GM12878 (cell line): ENCODE results near the gene IL19. TPM values are rescaled to one million over a fixed set of nuclear protein-coding genes. Genes with fewer than 3 reads are reported as not detected.

ENCODE experiments used
- CHD4 ChIP-seq: fragments of 200-600 bp; sonication (generic); IDR thresholded peaks from 2 replicates; pipeline ENCODE4 v1.6.1; 2016; ENCODE audit warnings: mild to moderate bottlenecking
- CREM ChIP-seq: IDR thresholded peaks from 2 replicates; pipeline ENCODE4 v1.6.1; 2014; ENCODE audit warnings: antibody characterized with exemption, low read depth
- FOXM1 ChIP-seq: IDR thresholded peaks from 2 replicates; pipeline ENCODE4 v1.6.1; 2012; ENCODE audit warnings: low read depth, mild to moderate bottlenecking, inconsistent platforms, low read length, moderate library complexity
- HCFC1 ChIP-seq: fragments of 150-350 bp; IDR thresholded peaks from 2 replicates; pipeline ENCODE4 v1.6.1; 2014; ENCODE audit warnings: low read length
- JUNB ChIP-seq: IDR thresholded peaks from 2 replicates; pipeline ENCODE4 v1.6.1; 2016; ENCODE audit warnings: antibody characterized with exemption, mild to moderate bottlenecking
- LARP7 ChIP-seq: fragments of 450-650 bp; IDR thresholded peaks from 2 replicates; pipeline ENCODE4 v1.6.1; 2017; ENCODE audit warnings: mild to moderate bottlenecking
- MTA3 ChIP-seq: IDR thresholded peaks from 2 replicates; pipeline ENCODE4 v1.6.1; 2012; ENCODE audit warnings: low read length, inconsistent platforms, borderline replicate concordance
- MXI1 ChIP-seq: fragments of 150-350 bp; IDR thresholded peaks from 2 replicates; pipeline ENCODE4 v1.6.1; 2011; ENCODE audit warnings: low read depth, mild to moderate bottlenecking, inconsistent platforms, low read length, improper control_type of control experiment
- NFIC ChIP-seq: IDR thresholded peaks from 2 replicates; pipeline ENCODE4 v1.6.1; 2012; ENCODE audit warnings: low read depth, mild to moderate bottlenecking, inconsistent platforms, low read length, moderate library complexity
- NFYA ChIP-seq: IDR thresholded peaks from 2 replicates; pipeline ENCODE4 v1.6.1; 2011; ENCODE audit warnings: low read depth, mild to moderate bottlenecking, low read length, improper control_type of control experiment, borderline replicate concordance
- POLR2A ChIP-seq: IDR thresholded peaks from 2 replicates; pipeline ENCODE4 v1.6.1; 2011; ENCODE audit warnings: low read depth, mild to moderate bottlenecking, low read length
- RCOR1 ChIP-seq: conservative IDR thresholded peaks from 2 replicates; pipeline ENCODE4 v1.6.1; 2012; ENCODE audit warnings: low read depth, low read length, improper control_type of control experiment
- SRF ChIP-seq, 2 experiments: IDR thresholded peaks; 2 replicates each; pipeline ENCODE4 v1.6.1; 2011; ENCODE audit warnings: low read depth in 2 of 2, low read length in 2 of 2, mild to moderate bottlenecking in 1 of 2, moderate library complexity in 1 of 2
- TARDBP ChIP-seq: IDR thresholded peaks from 2 replicates; pipeline ENCODE4 v1.6.1; 2016; ENCODE audit warnings: borderline replicate concordance
- TBL1XR1 ChIP-seq: IDR thresholded peaks from 2 replicates; pipeline ENCODE4 v1.6.1; 2012; ENCODE audit warnings: low read depth, low read length, improper control_type of control experiment
- ZNF217 ChIP-seq: fragments of 450-650 bp; IDR thresholded peaks from 2 replicates; pipeline ENCODE4 v1.6.1; 2017; ENCODE audit warnings: antibody characterized with exemption, mild to moderate bottlenecking
- ZZZ3 ChIP-seq: IDR thresholded peaks from 2 replicates; pipeline ENCODE4 v1.6.1; 2011; ENCODE audit warnings: low read depth; ENCODE audit not compliant: control insufficient read depth, insufficient read length
- polyA plus RNA-seq, 11 experiments: library from polyadenylated mRNA; depleted of rRNA in 4 of 11; unstranded in 6 of 11; stranded (reverse) in 5 of 11; fragments of >200 nt; fragmentation: Nextera tagmentation in 4 of 11; fragmentation: Illumina TruSeq in 1 of 11; extraction: Ambion mirVana in 4 of 11; extraction: Trizol in 1 of 11; gene quantifications; 1 replicate in 1 of 11; 2 replicates in 10 of 11; pipeline versions ENCODE4 v1.2.1 to v1.2.3, GENCODE V29; 2011 to 2016; ENCODE audit warnings: inconsistent platforms in 2 of 11, missing spikeins in 2 of 11, low read depth in 1 of 11
- total RNA-seq, 4 experiments: library from RNA; depleted of rRNA in 3 of 4; stranded (reverse); fragments of >200 nt in 3 of 4; fragmentation: Illumina TruSeq in 1 of 4; extraction: Trizol in 1 of 4; gene quantifications; 2 replicates each; pipeline versions ENCODE4 v1.2.1 to v1.2.3, GENCODE V29; 2013 to 2021
- TF ChIP-seq, protein P1 (sequence below): fragments of 450-650 bp; IDR thresholded peaks from 2 replicates; pipeline ENCODE4 v1.6.1; 2017; ENCODE audit warnings: borderline replicate concordance
- TF ChIP-seq, protein P2 (sequence below): fragments of 450-650 bp; IDR thresholded peaks from 2 replicates; pipeline ENCODE4 v1.6.1; 2016; ENCODE audit warnings: mild to moderate bottlenecking
- TF ChIP-seq, protein P3 (sequence below): fragments of 450-650 bp; IDR thresholded peaks from 2 replicates; pipeline ENCODE4 v1.6.1; 2017; ENCODE audit warnings: mild to moderate bottlenecking, moderate library complexity
- TF ChIP-seq, protein P4 (sequence below): fragments of 450-650 bp; IDR thresholded peaks from 2 replicates; pipeline ENCODE4 v1.6.1; 2017; ENCODE audit warnings: mild to moderate bottlenecking
- TF ChIP-seq, protein P5 (sequence below): IDR thresholded peaks from 2 replicates; pipeline ENCODE4 v1.6.1; 2012; ENCODE audit warnings: low read depth, low read length, improper control_type of control experiment

The IL19 gene
- total and polyA plus RNA-seq, 10 of the 15 experiments (the other 5 are each of a cell fraction or from before 2014, with no cell fraction given): 0.10 to 0.73 (median 0.28) TPM; not detected in 6

DNA sequence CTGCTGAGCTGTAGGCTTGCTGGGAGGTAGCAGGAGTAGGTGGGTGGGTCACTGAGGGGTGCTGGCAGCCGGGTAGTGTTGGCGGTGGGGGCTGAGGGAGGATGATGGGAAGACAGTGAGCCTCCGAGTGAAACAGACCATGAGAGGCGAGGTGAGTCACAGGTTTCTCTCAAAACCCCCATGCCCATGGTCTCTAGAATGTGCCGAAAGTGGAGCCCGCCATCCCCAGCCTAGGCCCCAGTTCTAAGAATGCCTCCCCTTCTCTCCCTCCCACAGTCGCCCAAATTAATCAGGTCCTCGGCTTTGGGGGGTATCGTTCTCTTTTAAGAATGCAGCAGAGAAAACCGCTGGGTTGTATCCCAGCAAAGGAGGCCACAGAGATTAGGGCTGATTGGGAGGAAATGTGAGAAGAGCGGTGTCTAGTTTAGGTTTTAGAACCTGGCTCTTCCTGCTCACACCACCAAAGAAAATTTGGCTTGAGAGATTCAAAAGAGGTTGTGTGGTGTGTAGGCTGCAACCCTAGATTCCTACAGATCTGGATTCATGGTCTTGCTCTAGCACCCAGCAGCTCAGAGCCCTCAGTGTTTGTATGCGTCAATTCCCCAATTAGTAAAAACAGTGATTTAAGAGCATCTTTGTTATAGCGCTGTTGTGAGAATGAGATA lies 27.7 kb upstream of the IL19 start (continued):
- no peak for TF ChIP-seq MXI1
- TF ChIP-seq NFYA: no peak
- TF ChIP-seq CREM: 0 out of 2 replicates have a peak, but pooled peaks have one; percentile 17
- TF ChIP-seq, protein P1, sequence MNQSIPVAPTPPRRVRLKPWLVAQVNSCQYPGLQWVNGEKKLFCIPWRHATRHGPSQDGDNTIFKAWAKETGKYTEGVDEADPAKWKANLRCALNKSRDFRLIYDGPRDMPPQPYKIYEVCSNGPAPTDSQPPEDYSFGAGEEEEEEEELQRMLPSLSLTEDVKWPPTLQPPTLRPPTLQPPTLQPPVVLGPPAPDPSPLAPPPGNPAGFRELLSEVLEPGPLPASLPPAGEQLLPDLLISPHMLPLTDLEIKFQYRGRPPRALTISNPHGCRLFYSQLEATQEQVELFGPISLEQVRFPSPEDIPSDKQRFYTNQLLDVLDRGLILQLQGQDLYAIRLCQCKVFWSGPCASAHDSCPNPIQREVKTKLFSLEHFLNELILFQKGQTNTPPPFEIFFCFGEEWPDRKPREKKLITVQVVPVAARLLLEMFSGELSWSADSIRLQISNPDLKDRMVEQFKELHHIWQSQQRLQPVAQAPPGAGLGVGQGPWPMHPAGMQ: no peak
- TF ChIP-seq JUNB: peak; percentile 32; the same call in 1 of the 2 replicates
- no peak for TF ChIP-seq RCOR1
- no peak for TF ChIP-seq NFIC
- no peak for TF ChIP-seq CHD4
- no peak for TF ChIP-seq TARDBP
- peak; percentile 36; the same call in 1 of the 2 replicates for TF ChIP-seq FOXM1
- TF ChIP-seq, protein P2, sequence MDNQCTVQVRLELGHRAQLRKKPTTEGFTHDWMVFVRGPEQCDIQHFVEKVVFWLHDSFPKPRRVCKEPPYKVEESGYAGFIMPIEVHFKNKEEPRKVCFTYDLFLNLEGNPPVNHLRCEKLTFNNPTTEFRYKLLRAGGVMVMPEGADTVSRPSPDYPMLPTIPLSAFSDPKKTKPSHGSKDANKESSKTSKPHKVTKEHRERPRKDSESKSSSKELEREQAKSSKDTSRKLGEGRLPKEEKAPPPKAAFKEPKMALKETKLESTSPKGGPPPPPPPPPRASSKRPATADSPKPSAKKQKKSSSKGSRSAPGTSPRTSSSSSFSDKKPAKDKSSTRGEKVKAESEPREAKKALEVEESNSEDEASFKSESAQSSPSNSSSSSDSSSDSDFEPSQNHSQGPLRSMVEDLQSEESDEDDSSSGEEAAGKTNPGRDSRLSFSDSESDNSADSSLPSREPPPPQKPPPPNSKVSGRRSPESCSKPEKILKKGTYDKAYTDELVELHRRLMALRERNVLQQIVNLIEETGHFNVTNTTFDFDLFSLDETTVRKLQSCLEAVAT: no peak
- TF ChIP-seq, protein P3, sequence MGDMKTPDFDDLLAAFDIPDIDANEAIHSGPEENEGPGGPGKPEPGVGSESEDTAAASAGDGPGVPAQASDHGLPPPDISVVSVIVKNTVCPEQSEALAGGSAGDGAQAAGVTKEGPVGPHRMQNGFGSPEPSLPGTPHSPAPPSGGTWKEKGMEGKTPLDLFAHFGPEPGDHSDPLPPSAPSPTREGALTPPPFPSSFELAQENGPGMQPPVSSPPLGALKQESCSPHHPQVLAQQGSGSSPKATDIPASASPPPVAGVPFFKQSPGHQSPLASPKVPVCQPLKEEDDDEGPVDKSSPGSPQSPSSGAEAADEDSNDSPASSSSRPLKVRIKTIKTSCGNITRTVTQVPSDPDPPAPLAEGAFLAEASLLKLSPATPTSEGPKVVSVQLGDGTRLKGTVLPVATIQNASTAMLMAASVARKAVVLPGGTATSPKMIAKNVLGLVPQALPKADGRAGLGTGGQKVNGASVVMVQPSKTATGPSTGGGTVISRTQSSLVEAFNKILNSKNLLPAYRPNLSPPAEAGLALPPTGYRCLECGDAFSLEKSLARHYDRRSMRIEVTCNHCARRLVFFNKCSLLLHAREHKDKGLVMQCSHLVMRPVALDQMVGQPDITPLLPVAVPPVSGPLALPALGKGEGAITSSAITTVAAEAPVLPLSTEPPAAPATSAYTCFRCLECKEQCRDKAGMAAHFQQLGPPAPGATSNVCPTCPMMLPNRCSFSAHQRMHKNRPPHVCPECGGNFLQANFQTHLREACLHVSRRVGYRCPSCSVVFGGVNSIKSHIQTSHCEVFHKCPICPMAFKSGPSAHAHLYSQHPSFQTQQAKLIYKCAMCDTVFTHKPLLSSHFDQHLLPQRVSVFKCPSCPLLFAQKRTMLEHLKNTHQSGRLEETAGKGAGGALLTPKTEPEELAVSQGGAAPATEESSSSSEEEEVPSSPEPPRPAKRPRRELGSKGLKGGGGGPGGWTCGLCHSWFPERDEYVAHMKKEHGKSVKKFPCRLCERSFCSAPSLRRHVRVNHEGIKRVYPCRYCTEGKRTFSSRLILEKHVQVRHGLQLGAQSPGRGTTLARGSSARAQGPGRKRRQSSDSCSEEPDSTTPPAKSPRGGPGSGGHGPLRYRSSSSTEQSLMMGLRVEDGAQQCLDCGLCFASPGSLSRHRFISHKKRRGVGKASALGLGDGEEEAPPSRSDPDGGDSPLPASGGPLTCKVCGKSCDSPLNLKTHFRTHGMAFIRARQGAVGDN: peak; percentile 29; the same call in 1 of the 2 replicates
- peak; percentile 78; the same call in 1 of the 2 replicates for TF ChIP-seq MTA3
- no peak for TF ChIP-seq ZZZ3
- TF ChIP-seq TBL1XR1: no peak
- TF ChIP-seq LARP7: no peak
- TF ChIP-seq HCFC1: no peak
- TF ChIP-seq SRF (IDR thresholded peaks at IDR 0.05; ENCODE audit: low read depth in 2 of 2, low read length in 2 of 2): no peak
- no peak for TF ChIP-seq ZNF217
- TF ChIP-seq, protein P4, sequence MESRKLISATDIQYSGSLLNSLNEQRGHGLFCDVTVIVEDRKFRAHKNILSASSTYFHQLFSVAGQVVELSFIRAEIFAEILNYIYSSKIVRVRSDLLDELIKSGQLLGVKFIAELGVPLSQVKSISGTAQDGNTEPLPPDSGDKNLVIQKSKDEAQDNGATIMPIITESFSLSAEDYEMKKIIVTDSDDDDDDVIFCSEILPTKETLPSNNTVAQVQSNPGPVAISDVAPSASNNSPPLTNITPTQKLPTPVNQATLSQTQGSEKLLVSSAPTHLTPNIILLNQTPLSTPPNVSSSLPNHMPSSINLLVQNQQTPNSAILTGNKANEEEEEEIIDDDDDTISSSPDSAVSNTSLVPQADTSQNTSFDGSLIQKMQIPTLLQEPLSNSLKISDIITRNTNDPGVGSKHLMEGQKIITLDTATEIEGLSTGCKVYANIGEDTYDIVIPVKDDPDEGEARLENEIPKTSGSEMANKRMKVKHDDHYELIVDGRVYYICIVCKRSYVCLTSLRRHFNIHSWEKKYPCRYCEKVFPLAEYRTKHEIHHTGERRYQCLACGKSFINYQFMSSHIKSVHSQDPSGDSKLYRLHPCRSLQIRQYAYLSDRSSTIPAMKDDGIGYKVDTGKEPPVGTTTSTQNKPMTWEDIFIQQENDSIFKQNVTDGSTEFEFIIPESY: no peak
- TF ChIP-seq POLR2A: 0 out of 2 replicates have a peak, but pooled peaks have one; percentile 27
- TF ChIP-seq, protein P5, sequence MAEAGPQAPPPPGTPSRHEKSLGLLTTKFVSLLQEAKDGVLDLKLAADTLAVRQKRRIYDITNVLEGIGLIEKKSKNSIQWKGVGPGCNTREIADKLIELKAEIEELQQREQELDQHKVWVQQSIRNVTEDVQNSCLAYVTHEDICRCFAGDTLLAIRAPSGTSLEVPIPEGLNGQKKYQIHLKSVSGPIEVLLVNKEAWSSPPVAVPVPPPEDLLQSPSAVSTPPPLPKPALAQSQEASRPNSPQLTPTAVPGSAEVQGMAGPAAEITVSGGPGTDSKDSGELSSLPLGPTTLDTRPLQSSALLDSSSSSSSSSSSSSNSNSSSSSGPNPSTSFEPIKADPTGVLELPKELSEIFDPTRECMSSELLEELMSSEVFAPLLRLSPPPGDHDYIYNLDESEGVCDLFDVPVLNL: no peak
- TF ChIP-seq, all 136 proteins: peak for 16
